SJSA1 (cell line): ENCODE results near the gene FBN1. TPM values are rescaled to one million over a fixed set of nuclear protein-coding genes. Genes with fewer than 3 reads are reported as not detected.

ENCODE experiments used
- DNase-seq, 2 experiments: peaks; one replicate each; pipeline ENCODE4 v3.0.0-alpha.2; 2015 to 2020; ENCODE audit warnings: low spot score in 2 of 2, low read depth in 1 of 2
- H3K27ac ChIP-seq: fragments of 250-450 bp; sonication (Bioruptor Pico); 2 replicates; pipeline ENCODE4 v1.5.1; 2020; ENCODE audit warnings: mild to moderate bottlenecking, moderate library complexity
- H3K27me3 ChIP-seq: fragments of 250-450 bp; sonication (Bioruptor Pico); replicated peaks from 2 replicates; pipeline ENCODE4 v1.5.1; 2020; ENCODE audit warnings: mild to moderate bottlenecking, moderate library complexity
- H3K36me3 ChIP-seq: fragments of 250-450 bp; sonication (Bioruptor Pico); 2 replicates; pipeline ENCODE4 v1.5.1; 2020; ENCODE audit warnings: mild to moderate bottlenecking
- H3K4me1 ChIP-seq: fragments of 250-450 bp; sonication (Bioruptor Pico); replicated peaks from 2 replicates; pipeline ENCODE4 v1.6.1; 2021; ENCODE audit warnings: mild to moderate bottlenecking
- H3K4me3 ChIP-seq: fragments of 250-450 bp; sonication (Bioruptor Pico); 2 replicates; pipeline ENCODE4 v1.5.1; 2020; ENCODE audit warnings: mild to moderate bottlenecking
- H3K9me3 ChIP-seq: fragments of 250-450 bp; sonication (Bioruptor Pico); replicated peaks from 2 replicates; pipeline ENCODE4 v1.5.1; 2020; ENCODE audit warnings: mild to moderate bottlenecking
- total RNA-seq: library from RNA; depleted of rRNA; stranded (reverse); fragments of >200 nt; shearing (Covaris generic); gene quantifications from 2 replicates; pipeline ENCODE4 v1.2.3, GENCODE V29; 2014

FBN1 gene
- total RNA-seq, 1 experiment from 2014 or later: 352 TPM

- Histone ChIP-seq H3K27ac (peak overlapping the region; percentile 30), H3K36me3 (peaks cover 99% of the 10 kb centered on the region), H3K4me1 (peaks cover 19% of the 10 kb centered on the region), H3K4me3 (no peak overlapping the region), H3K9me3 (no peaks in the 10 kb centered on the region), H3K27me3 (no peaks in the 10 kb centered on the region)
- DNase-seq: peak; percentile 32 to 47
These were observed 185.7 kb downstream of the FBN1 start for GRCh38 chr15:48459571-48460442.

- H3K4me3 ChIP-seq: no peak overlapping the region
- H3K36me3 ChIP-seq: peaks cover 99% of the 10 kb centered on the region
- DNase-seq: no peak
- H3K27ac ChIP-seq: no peak overlapping the region
- no peaks in the 10 kb centered on the region for H3K9me3 ChIP-seq
- H3K27me3 ChIP-seq: no peaks in the 10 kb centered on the region
- H3K4me1 ChIP-seq: peaks cover 19% of the 10 kb centered on the region
These were observed 186.6 kb downstream of the FBN1 start for GRCh38 chr15:48458876-48459275.

GRCh38 chr15:48456134-48456533 is 189.4 kb downstream of the FBN1 start:
- no peak for DNase-seq
- no peak overlapping the region for H3K27ac ChIP-seq
- H3K9me3 ChIP-seq: no peaks in the 10 kb centered on the region
- peaks cover 98% of the 10 kb centered on the region for H3K36me3 ChIP-seq
- H3K27me3 ChIP-seq: no peaks in the 10 kb centered on the region
- H3K4me1 ChIP-seq: peaks cover 19% of the 10 kb centered on the region
- H3K4me3 ChIP-seq: no peak overlapping the region

- Histone ChIP-seq H3K4me1 (peaks cover 15% of the 10 kb centered on the region), H3K4me3 (no peak overlapping the region), H3K9me3 (no peaks in the 10 kb centered on the region), H3K27me3 (no peaks in the 10 kb centered on the region), H3K36me3 (peaks cover 97% of the 10 kb centered on the region), H3K27ac (no peak overlapping the region)
- no peak for DNase-seq
These were observed 193.8 kb downstream of the FBN1 start for GRCh38 chr15:48451736-48452135.

GRCh38 chr15:48451241-48451640 is 194.3 kb downstream of the FBN1 start:
- no peak for DNase-seq
- no peaks in the 10 kb centered on the region for H3K9me3 ChIP-seq
- no peak overlapping the region for H3K27ac ChIP-seq
- H3K36me3 ChIP-seq: peaks cover 97% of the 10 kb centered on the region
- H3K27me3 ChIP-seq: no peaks in the 10 kb centered on the region
- peaks cover 15% of the 10 kb centered on the region for H3K4me1 ChIP-seq
- H3K4me3 ChIP-seq: no peak overlapping the region

- no peak for DNase-seq
- peaks cover 15% of the 10 kb centered on the region for H3K4me1 ChIP-seq
- H3K36me3 ChIP-seq: peaks cover 91% of the 10 kb centered on the region
- H3K4me3 ChIP-seq: no peak overlapping the region
- no peak overlapping the region for H3K27ac ChIP-seq
- no peaks in the 10 kb centered on the region for H3K27me3 ChIP-seq
- no peaks in the 10 kb centered on the region for H3K9me3 ChIP-seq
These were observed 195.8 kb downstream of the FBN1 start for GRCh38 chr15:48449734-48450133.

GRCh38 chr15:48447657-48448056 is 197.9 kb downstream of the FBN1 start:
- Histone ChIP-seq H3K4me1 (peaks cover 15% of the 10 kb centered on the region), H3K27ac (peak overlapping the region; percentile 25)

GRCh38 chr15:48447058-48447457 is 198.5 kb downstream of the FBN1 start:
- Histone ChIP-seq H3K27ac (peak overlapping the region; percentile 25; the same call in 1 of the 2 replicates), H3K27me3 (no peaks in the 10 kb centered on the region), H3K36me3 (peaks cover 93% of the 10 kb centered on the region), H3K9me3 (no peaks in the 10 kb centered on the region), H3K4me3 (no peak overlapping the region), H3K4me1 (peaks cover 15% of the 10 kb centered on the region)
- DNase-seq: no peak

More at GRCh38 chr15:48447657-48448056, 197.9 kb downstream of the FBN1 start:
- Histone ChIP-seq H3K4me3 (no peak overlapping the region), H3K27me3 (no peaks in the 10 kb centered on the region), H3K9me3 (no peaks in the 10 kb centered on the region), H3K36me3 (peaks cover 93% of the 10 kb centered on the region)
- no peak for DNase-seq

GRCh38 chr15:48442011-48442410 is 203.5 kb downstream of the FBN1 start:
- no peaks in the 10 kb centered on the region for H3K4me1 ChIP-seq
- H3K27ac ChIP-seq: no peak overlapping the region
- DNase-seq: no peak
- H3K36me3 ChIP-seq: peaks cover 94% of the 10 kb centered on the region
- no peaks in the 10 kb centered on the region for H3K9me3 ChIP-seq
- no peaks in the 10 kb centered on the region for H3K27me3 ChIP-seq
- no peak overlapping the region for H3K4me3 ChIP-seq

GRCh38 chr15:48440084-48440483 is 205.4 kb downstream of the FBN1 start:
- Histone ChIP-seq H3K9me3 (no peaks in the 10 kb centered on the region), H3K4me1 (no peaks in the 10 kb centered on the region), H3K36me3 (peaks cover 97% of the 10 kb centered on the region), H3K27ac (no peak overlapping the region), H3K27me3 (no peaks in the 10 kb centered on the region), H3K4me3 (no peak overlapping the region)
- DNase-seq: no peak

- H3K9me3 ChIP-seq: no peaks in the 10 kb centered on the region
- no peak overlapping the region for H3K4me3 ChIP-seq
- no peaks in the 10 kb centered on the region for H3K27me3 ChIP-seq
- peaks cover 100% of the 10 kb centered on the region for H3K36me3 ChIP-seq
- H3K27ac ChIP-seq: no peak overlapping the region
- H3K4me1 ChIP-seq: no peaks in the 10 kb centered on the region
- no peak for DNase-seq
These were observed 208.3 kb downstream of the FBN1 start for GRCh38 chr15:48437178-48437577.

GRCh38 chr15:48435321-48435720 is 210.2 kb downstream of the FBN1 start:
- Histone ChIP-seq H3K27me3 (no peaks in the 10 kb centered on the region), H3K4me3 (no peak overlapping the region), H3K36me3 (peaks cover 96% of the 10 kb centered on the region), H3K4me1 (no peaks in the 10 kb centered on the region), H3K27ac (no peak overlapping the region), H3K9me3 (no peaks in the 10 kb centered on the region)
- no peak for DNase-seq

GRCh38 chr15:48433226-48433886 is 212.2 kb downstream of the FBN1 start:
- peaks cover 96% of the 10 kb centered on the region for H3K36me3 ChIP-seq
- no peak overlapping the region for H3K4me3 ChIP-seq
- no peak for DNase-seq
- no peaks in the 10 kb centered on the region for H3K9me3 ChIP-seq
- no peak overlapping the region for H3K27ac ChIP-seq
- H3K27me3 ChIP-seq: no peaks in the 10 kb centered on the region
- peaks cover 5% of the 10 kb centered on the region for H3K4me1 ChIP-seq

- Histone ChIP-seq H3K4me3 (no peak overlapping the region), H3K27ac (no peak overlapping the region), H3K27me3 (no peaks in the 10 kb centered on the region), H3K36me3 (peaks cover 96% of the 10 kb centered on the region), H3K4me1 (peaks cover 12% of the 10 kb centered on the region), H3K9me3 (no peaks in the 10 kb centered on the region)
- DNase-seq: no peak
These were observed 212.8 kb downstream of the FBN1 start for GRCh38 chr15:48432688-48433087.
